22Rv1 (cell line): ENCODE measurements around the gene ORC4.

Experiments used
- CTCF ChIP-seq: fragments of 450-650 bp; IDR thresholded peaks from 2 replicates; pipeline ENCODE4 v1.5.1; 2017; ENCODE audit warnings: mild to moderate bottlenecking
- ZFX ChIP-seq: fragments of 450-650 bp; IDR thresholded peaks from 2 replicates; pipeline ENCODE4 v1.6.1; 2017; ENCODE audit warnings: antibody characterized with exemption, borderline replicate concordance

- no peak for TF ChIP-seq CTCF
- no peak for TF ChIP-seq ZFX
Measured at GRCh38 chr2:147886136-147886535, 134.4 kb downstream of the ORC4 start.
